AG04449 (cell line): ENCODE results near the gene ANXA6.

Experiments used
- CTCF ChIA-PET: fragments of 350-600 bp; formaldehyde crosslinking; extraction: SDS; loops from one replicate; lab custom pipeline; 2021; ENCODE audit warnings: antibody characterized with exemption; lab: Yijun Ruan, JAX
- POLR2A ChIA-PET: fragments of 400-600, 350-600 bp; formaldehyde crosslinking; extraction: SDS; loops from one replicate; lab custom pipeline; 2020; ENCODE audit warnings: antibody characterized with exemption, inconsistent platforms; lab: Yijun Ruan, JAX
- DNase-seq: peaks from one replicate; pipeline ENCODE4 v3.0.0-alpha.2; 2010; ENCODE audit warnings: low read depth, low spot score
- H3K4me3 ChIP-seq: 2 replicates; pipeline ENCODE4 v1.5.1; 2011; ENCODE audit warnings: low read depth, mild to moderate bottlenecking, control low read depth, low read length
- TF ChIP-seq, protein P1 (sequence below): IDR thresholded peaks from one replicate; pipeline ENCODE4 v1.5.1; 2011; ENCODE audit warnings: mild to moderate bottlenecking, moderate library complexity, low read length, control low read depth, inconsistent platforms; ENCODE audit not compliant: insufficient read depth; ENCODE audit errors: missing control alignments

Gene ANXA6

DNA sequence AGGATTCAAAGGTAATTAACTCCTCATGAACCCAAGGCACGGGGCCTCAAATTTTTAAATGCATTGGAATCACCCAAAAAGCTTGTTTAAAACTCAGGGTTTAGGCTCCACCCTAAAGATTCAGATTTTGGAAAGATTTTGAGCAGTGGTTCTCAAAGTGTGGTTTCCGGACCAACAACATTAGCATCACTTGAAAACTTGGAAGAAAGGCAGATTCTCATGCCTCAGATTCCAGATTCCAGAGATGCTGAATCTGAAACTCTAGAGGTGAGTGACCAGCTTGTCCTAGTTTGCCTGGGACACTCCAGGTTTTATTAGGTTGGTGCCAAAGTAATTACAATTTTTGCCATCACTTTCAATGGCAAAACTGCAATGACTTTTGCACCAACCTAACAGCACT, 52.0 kb downstream of the ANXA6 start:
- no peak for DNase-seq
- ChIA-PET POLR2A (no interaction called here), CTCF (interaction anchor here (1.2 to 24.0 kb wide), 5 partner anchors 9 to 56 kb away, joined by 3 to 1128 read pairs (median 12); no protein-coding TSS in a partner anchor)
- no peak overlapping the region for H3K4me3 ChIP-seq
- TF ChIP-seq, protein P1, sequence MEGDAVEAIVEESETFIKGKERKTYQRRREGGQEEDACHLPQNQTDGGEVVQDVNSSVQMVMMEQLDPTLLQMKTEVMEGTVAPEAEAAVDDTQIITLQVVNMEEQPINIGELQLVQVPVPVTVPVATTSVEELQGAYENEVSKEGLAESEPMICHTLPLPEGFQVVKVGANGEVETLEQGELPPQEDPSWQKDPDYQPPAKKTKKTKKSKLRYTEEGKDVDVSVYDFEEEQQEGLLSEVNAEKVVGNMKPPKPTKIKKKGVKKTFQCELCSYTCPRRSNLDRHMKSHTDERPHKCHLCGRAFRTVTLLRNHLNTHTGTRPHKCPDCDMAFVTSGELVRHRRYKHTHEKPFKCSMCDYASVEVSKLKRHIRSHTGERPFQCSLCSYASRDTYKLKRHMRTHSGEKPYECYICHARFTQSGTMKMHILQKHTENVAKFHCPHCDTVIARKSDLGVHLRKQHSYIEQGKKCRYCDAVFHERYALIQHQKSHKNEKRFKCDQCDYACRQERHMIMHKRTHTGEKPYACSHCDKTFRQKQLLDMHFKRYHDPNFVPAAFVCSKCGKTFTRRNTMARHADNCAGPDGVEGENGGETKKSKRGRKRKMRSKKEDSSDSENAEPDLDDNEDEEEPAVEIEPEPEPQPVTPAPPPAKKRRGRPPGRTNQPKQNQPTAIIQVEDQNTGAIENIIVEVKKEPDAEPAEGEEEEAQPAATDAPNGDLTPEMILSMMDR, result no peak

DNA sequence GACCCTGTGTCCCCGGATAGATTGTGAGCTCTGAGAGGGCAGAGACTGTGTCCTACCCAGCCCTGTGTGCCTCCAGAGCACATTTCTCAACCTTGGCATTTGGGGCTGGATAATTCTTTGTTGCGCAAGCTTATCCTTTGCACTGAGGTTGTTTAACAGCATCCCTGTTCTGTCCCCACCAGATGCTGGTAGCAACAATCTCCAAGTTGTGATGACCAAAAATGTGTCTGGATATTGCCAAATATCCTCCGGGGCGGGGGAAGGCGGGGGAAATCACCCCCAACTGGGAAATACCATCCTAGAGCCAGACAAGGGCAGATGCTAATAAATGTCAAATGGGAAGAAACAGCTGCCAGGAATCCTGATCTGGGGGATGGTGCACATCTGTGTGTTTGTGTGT, 52.8 kb downstream of the ANXA6 start:
- CTCF ChIA-PET, result interaction anchor here (1.0 to 24.0 kb wide), 4 partner anchors 11 to 45 kb away, joined by 3 to 1128 read pairs (median 36); no protein-coding TSS in a partner anchor
- DNase-seq, result no peak
- TF ChIP-seq, protein P1, result no peak
- POLR2A ChIA-PET, result no interaction called here
- no peak overlapping the region for H3K4me3 ChIP-seq

DNA sequence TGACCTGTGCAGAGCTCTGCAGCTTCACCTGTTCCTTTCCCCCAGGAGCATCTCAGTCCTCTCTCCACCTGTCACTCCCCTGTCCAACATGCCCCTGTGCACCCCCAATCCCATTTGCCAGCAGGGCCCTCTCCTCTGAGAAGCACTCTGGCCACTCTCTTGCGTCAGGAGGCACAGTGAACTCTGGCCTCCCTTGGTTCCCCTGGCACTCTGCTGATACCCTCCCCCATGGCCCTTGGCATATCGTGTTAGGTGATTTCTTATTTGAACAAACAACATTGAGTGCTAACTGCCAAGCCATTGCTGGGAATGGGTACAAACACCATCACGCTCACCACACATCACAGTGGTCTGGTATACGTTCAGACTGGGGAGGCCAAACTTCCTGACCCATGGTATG, 55.8 kb downstream of the ANXA6 start:
- no peak overlapping the region for H3K4me3 ChIP-seq
- TF ChIP-seq, protein P1, result no peak
- ChIA-PET POLR2A (no interaction called here), CTCF (interaction anchor here (1.4 to 9.1 kb wide), 4 partner anchors 9 to 52 kb away, joined by 3 to 104 read pairs (median 14); no protein-coding TSS in a partner anchor)
- no peak for DNase-seq

DNA sequence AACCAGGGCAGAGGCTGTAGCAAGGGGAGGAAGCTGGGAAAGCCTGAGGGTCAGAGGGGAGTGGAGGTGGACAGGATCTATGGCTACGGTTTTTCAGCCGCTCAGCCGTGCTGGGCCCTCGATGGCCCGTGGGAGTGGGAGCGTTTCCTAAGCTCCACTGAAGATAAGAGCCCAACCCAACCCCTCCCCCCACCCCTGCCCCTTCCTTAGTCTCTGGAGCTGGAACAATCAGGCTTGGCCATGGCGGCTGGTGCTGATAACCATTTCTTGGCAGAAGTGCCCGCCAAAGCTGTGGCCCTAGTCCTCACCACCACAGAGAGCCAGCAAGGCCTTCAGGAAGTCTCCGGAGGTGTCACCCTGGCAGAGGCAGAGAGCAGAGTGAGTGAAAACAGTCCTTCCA, 56.4 kb downstream of the ANXA6 start:
- TF ChIP-seq, protein P1, result no peak
- CTCF ChIA-PET, result interaction anchor here (3.0 to 9.1 kb wide), 2 partner anchors 13 to 51 kb away, joined by 24 to 104 read pairs; no protein-coding TSS in a partner anchor
- H3K4me3 ChIP-seq, result no peak overlapping the region
- no peak for DNase-seq
- POLR2A ChIA-PET, result no interaction called here

DNA sequence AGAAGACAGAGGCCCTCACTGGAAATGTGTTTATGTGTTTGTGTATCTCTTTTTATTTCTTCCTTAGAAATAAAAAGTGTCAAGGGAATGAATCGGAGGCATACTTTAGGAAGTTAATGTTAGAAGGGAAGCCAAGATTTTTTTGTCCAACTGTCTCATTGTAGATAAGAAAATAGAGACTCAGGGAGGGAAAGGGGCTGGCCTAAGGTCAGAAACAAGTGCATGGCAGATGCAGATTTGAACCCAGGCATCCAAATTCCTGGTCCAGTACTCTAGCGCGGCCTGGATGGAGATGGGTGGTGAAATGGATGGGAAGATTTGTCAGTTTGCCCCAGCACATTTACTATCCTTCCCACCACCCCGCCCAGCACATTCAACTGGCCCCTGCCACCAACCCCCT, 56.9 kb downstream of the ANXA6 start:
- no peak overlapping the region for H3K4me3 ChIP-seq
- TF ChIP-seq, protein P1, result no peak
- ChIA-PET CTCF (interaction anchor here (3.0 to 9.1 kb wide), 2 partner anchors 14 to 51 kb away, joined by 24 to 104 read pairs; no protein-coding TSS in a partner anchor), POLR2A (no interaction called here)
- no peak for DNase-seq

DNA sequence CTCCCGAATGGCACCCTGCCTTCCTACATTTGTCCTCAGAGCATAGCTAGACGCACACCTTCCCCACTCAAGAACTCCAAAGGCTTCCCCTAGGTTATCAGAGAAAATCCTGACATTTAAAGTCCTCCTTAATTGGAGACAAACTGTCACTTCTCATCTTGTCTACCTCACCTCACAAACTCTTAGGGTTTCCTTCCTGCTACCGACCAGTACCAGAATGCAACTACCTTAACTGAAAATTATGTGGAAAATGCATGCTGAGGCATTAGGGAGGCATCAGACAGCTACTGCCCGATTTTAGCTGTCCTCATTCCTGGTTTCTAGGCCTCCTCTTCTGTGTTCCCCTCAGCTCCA, 58.8 kb downstream of the ANXA6 start:
- no peak for DNase-seq
- H3K4me3 ChIP-seq, result no peak overlapping the region
- ChIA-PET CTCF (interaction anchor here (0.9 to 9.1 kb wide), 9 partner anchors 14 to 97 kb away, joined by 3 to 104 read pairs (median 5); partner anchors contain the start of gene TNIP1), POLR2A (no interaction called here)
- TF ChIP-seq, protein P1, result no peak
